Neural progenitor cell (in vitro differentiated cells): ENCODE data around the gene PGF. TPM values are rescaled to one million over a fixed set of nuclear protein-coding genes. Genes with fewer than 3 reads are reported as not detected.
A peak's percentile ranks its signal among the peaks of the same experiment; 100 is the strongest.

Experiments used
- DNase-seq: peaks from one replicate; pipeline ENCODE4 v3.0.0-alpha.2; 2016; ENCODE audit warnings: low spot score
- H2AFZ ChIP-seq: fragments of 200-600 bp; sonication (generic); replicated peaks from 2 replicates; pipeline ENCODE4 v1.6.1; 2016; ENCODE audit warnings: antibody characterized with exemption
- H3F3A ChIP-seq: fragments of 200-600 bp; sonication (generic); 2 replicates; pipeline ENCODE4 v1.6.1; 2016; ENCODE audit warnings: antibody characterized with exemption, low read depth
- H3K27ac ChIP-seq: fragments of 200-600 bp; sonication (generic); 2 replicates; pipeline ENCODE4 v1.5.1; 2016; ENCODE audit warnings: mild to moderate bottlenecking
- H3K27me3 ChIP-seq: fragments of 200-600 bp; sonication (generic); 2 replicates; pipeline ENCODE4 v1.6.1; 2016; ENCODE audit warnings: mild to moderate bottlenecking, moderate library complexity
- H3K36me3 ChIP-seq: fragments of 200-600 bp; sonication (generic); 2 replicates; pipeline ENCODE4 v1.5.1; 2016
- H3K4me1 ChIP-seq: fragments of 200-600 bp; sonication (generic); 2 replicates; pipeline ENCODE4 v1.6.1; 2016; ENCODE audit warnings: mixed run types
- H3K4me2 ChIP-seq: fragments of 200-600 bp; sonication (generic); 2 replicates; pipeline ENCODE4 v1.6.1; 2016
- H3K4me3 ChIP-seq: fragments of 200-600 bp; sonication (generic); 2 replicates; pipeline ENCODE4 v1.5.1; 2016
- H3K79me2 ChIP-seq: fragments of 200-600 bp; sonication (generic); 2 replicates; pipeline ENCODE4 v1.6.1; 2016; ENCODE audit warnings: low read depth
- H3K9ac ChIP-seq: fragments of 200-600 bp; sonication (generic); 2 replicates; pipeline ENCODE4 v1.6.1; 2016
- H3K9me3 ChIP-seq: fragments of 200-600 bp; sonication (generic); 2 replicates; pipeline ENCODE4 v1.5.1; 2016; ENCODE audit warnings: low read depth
- H4K20me1 ChIP-seq: fragments of 200-600 bp; sonication (generic); 2 replicates; pipeline ENCODE4 v1.6.1; 2016; ENCODE audit warnings: low read depth
- H3K27ac Mint-ChIP-seq: 3 replicates; pipeline ENCODE4 v1.8.0; 2021; ENCODE audit warnings: mixed read lengths
- H3K27me3 Mint-ChIP-seq: 2 replicates; pipeline ENCODE4 v1.8.0; 2022; ENCODE audit warnings: low read depth, mild to moderate bottlenecking, inconsistent platforms, moderate library complexity, mixed read lengths; ENCODE audit not compliant: insufficient read depth
- H3K36me3 Mint-ChIP-seq: 3 replicates; pipeline ENCODE4 v1.8.0; 2021; ENCODE audit warnings: mixed read lengths
- H3K4me1 Mint-ChIP-seq: 3 replicates; pipeline ENCODE4 v1.8.0; 2021; ENCODE audit warnings: mixed read lengths
- H3K4me3 Mint-ChIP-seq: 3 replicates; pipeline ENCODE4 v1.8.0; 2021; ENCODE audit warnings: mild to moderate bottlenecking, moderate library complexity, mixed read lengths
- H3K9me3 Mint-ChIP-seq: 3 replicates; pipeline ENCODE4 v1.8.0; 2020; ENCODE audit warnings: mixed read lengths
- EZH2 ChIP-seq: fragments of 200-600 bp; sonication (generic); IDR thresholded peaks from 2 replicates; pipeline ENCODE4 v1.6.1; 2017; ENCODE audit warnings: antibody characterized with exemption, mild to moderate bottlenecking, moderate library complexity
- EZH2phosphoT487 ChIP-seq: fragments of 200-600 bp; sonication (generic); IDR thresholded peaks from 2 replicates; pipeline ENCODE4 v1.6.1; 2017; ENCODE audit warnings: antibody characterized with exemption
- total RNA-seq: library from RNA; depleted of rRNA; stranded (reverse); fragments of >200 nt; gene quantifications from 2 replicates; pipeline ENCODE4 v1.2.3, GENCODE V29; 2015; ENCODE audit warnings: low replicate concordance
- TF ChIP-seq, protein P1 (sequence below): fragments of 200-600 bp; sonication (generic); IDR thresholded peaks from 2 replicates; pipeline ENCODE4 v1.5.1; 2017; ENCODE audit warnings: antibody characterized with exemption, mild to moderate bottlenecking

Gene PGF
- total RNA-seq, 1 donor from 2014 or later, result 1.0 TPM

DNA sequence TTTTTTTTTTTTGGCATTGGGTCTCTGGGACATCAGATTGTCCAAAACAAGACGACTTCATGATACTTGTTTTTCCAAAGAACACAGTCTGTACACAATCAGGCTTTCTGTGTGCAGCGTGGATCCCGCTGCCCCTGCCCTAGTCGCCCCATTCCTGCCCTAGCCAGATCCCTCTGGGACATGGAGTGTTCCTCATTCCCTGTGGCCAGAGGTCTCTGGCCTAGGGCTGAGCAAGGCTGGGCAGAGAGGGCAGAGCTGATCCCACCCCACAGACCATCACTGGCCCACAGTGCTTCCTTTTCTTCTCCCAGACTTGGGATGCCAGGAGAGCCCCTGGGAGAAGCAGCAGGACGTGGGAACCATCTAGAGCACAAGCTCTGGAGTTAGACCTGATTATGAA, 26.4 kb upstream of the PGF start:
- peaks cover 11% of the 10 kb centered on the region for H4K20me1 ChIP-seq
- H3K36me3 ChIP-seq, result no peaks in the 10 kb centered on the region
- H3K27me3 Mint-ChIP-seq, result peaks cover 16% of the 10 kb centered on the region
- no peaks in the 10 kb centered on the region for H3K9me3 Mint-ChIP-seq
- H3K4me1 ChIP-seq, result peaks cover 35% of the 10 kb centered on the region
- no peaks in the 10 kb centered on the region for H3K36me3 Mint-ChIP-seq
- no peak for TF ChIP-seq EZH2
- TF ChIP-seq, protein P1, sequence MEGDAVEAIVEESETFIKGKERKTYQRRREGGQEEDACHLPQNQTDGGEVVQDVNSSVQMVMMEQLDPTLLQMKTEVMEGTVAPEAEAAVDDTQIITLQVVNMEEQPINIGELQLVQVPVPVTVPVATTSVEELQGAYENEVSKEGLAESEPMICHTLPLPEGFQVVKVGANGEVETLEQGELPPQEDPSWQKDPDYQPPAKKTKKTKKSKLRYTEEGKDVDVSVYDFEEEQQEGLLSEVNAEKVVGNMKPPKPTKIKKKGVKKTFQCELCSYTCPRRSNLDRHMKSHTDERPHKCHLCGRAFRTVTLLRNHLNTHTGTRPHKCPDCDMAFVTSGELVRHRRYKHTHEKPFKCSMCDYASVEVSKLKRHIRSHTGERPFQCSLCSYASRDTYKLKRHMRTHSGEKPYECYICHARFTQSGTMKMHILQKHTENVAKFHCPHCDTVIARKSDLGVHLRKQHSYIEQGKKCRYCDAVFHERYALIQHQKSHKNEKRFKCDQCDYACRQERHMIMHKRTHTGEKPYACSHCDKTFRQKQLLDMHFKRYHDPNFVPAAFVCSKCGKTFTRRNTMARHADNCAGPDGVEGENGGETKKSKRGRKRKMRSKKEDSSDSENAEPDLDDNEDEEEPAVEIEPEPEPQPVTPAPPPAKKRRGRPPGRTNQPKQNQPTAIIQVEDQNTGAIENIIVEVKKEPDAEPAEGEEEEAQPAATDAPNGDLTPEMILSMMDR, result no peak
- no peak for TF ChIP-seq EZH2phosphoT487
- no peak overlapping the region for H3K4me3 ChIP-seq
- no peaks in the 10 kb centered on the region for H3K9me3 ChIP-seq
- H3F3A ChIP-seq, result peaks cover 23% of the 10 kb centered on the region
- no peak overlapping the region for H3K9ac ChIP-seq
- no peak overlapping the region for H2AFZ ChIP-seq
- no peak overlapping the region for H3K27ac Mint-ChIP-seq
- H3K4me2 ChIP-seq, result no peak overlapping the region
- no peak for DNase-seq
- H3K4me1 Mint-ChIP-seq, result peaks cover 51% of the 10 kb centered on the region
- no peak overlapping the region for H3K27ac ChIP-seq
- H3K27me3 ChIP-seq, result peaks cover 25% of the 10 kb centered on the region
- H3K4me3 Mint-ChIP-seq, result no peak overlapping the region
- no peaks in the 10 kb centered on the region for H3K79me2 ChIP-seq

DNA sequence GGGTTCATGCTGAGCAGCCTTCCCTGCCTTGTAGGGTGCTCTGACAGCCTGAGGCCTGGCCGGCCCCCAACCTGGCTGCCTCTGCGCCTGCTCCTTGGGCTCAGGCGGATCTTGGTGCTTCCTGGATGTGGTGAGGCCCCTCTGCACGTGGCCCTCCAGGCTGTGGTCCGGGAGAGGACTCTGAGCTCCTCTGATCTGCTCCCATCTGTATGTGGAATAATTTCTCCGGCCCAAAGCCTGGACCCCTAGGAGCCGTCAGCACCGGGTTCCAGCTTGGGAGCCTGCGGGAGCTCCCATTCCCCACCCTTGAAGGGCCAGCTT, 26.0 kb upstream of the PGF start:
- Histone ChIP-seq H2AFZ (no peak overlapping the region), H3K27ac (no peak overlapping the region), H3K4me2 (peak overlapping the region; percentile 53), H3K9ac (no peak overlapping the region), H3K4me3 (no peak overlapping the region), H3K27me3 (peaks cover 25% of the 10 kb centered on the region), H4K20me1 (peaks cover 11% of the 10 kb centered on the region), H3F3A (peaks cover 23% of the 10 kb centered on the region), H3K4me1 (peaks cover 35% of the 10 kb centered on the region), H3K79me2 (no peaks in the 10 kb centered on the region), H3K36me3 (no peaks in the 10 kb centered on the region), H3K9me3 (no peaks in the 10 kb centered on the region)
- Mint-ChIP-seq H3K27ac (no peak overlapping the region), H3K4me3 (no peak overlapping the region), H3K27me3 (peaks cover 16% of the 10 kb centered on the region), H3K9me3 (no peaks in the 10 kb centered on the region), H3K4me1 (peaks cover 56% of the 10 kb centered on the region), H3K36me3 (no peaks in the 10 kb centered on the region)
- TF ChIP-seq EZH2phosphoT487 (no peak), EZH2 (no peak)
- TF ChIP-seq, protein P1, result no peak
- DNase-seq, result no peak

DNA sequence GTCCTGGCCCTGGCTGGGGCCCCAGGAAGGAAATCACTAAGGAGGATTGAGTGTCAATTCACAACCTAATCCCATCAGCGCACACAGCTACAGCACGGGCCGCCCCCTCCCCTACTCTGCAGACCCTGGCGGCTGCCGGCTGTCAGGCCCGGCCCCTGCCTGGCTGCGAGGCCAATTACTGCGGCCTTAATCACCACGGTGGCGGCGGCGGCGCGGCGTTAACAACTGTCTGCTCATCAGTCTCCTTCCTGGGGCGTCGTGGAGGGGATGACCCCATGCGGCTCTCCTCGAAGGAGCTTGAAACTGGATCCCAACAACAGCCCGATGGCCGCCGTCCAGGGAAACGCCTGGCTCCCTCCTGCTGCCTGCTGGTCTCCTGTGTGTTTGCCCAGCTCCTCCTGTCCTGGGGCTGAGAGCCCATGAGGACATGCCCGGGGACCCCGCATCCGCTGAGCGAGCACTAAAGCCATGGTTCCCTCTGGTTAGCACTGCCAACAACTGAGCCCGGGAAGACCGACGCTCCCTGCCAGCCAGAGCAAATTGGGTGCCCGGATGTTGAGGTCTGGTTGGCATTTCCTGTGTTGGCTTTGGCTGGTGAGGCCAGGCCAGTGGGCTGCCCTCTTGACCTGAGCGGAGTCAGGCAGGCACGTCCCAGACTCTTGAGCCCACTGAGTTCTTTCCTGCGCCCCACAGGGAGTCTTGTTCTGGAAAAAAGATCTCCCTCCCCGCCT, 25.5 kb upstream of the PGF start:
- no peak overlapping the region for H3K9ac ChIP-seq

More for the DNA sequence above, 25.5 kb upstream of the PGF start:
- H3K4me3 Mint-ChIP-seq, result peak overlapping the region; percentile 59
- peak; percentile 96 for DNase-seq
- peaks cover 26% of the 10 kb centered on the region for H3K27me3 ChIP-seq
- H3K4me2 ChIP-seq, result peak overlapping the region; percentile 65
- H2AFZ ChIP-seq, result no peak overlapping the region
- peaks cover 23% of the 10 kb centered on the region for H3F3A ChIP-seq
- H3K36me3 Mint-ChIP-seq, result no peaks in the 10 kb centered on the region
- peaks cover 11% of the 10 kb centered on the region for H4K20me1 ChIP-seq
- no peaks in the 10 kb centered on the region for H3K36me3 ChIP-seq
- H3K4me1 ChIP-seq, result peaks cover 35% of the 10 kb centered on the region
- H3K27ac ChIP-seq, result no peak overlapping the region
- no peaks in the 10 kb centered on the region for H3K9me3 ChIP-seq
- no peak overlapping the region for H3K4me3 ChIP-seq
- TF ChIP-seq, protein P1, result no peak
- TF ChIP-seq EZH2phosphoT487 (no peak), EZH2 (no peak)
- no peak overlapping the region for H3K27ac Mint-ChIP-seq
- H3K4me1 Mint-ChIP-seq, result peaks cover 61% of the 10 kb centered on the region
- H3K79me2 ChIP-seq, result no peaks in the 10 kb centered on the region
- peaks cover 20% of the 10 kb centered on the region for H3K27me3 Mint-ChIP-seq
- no peaks in the 10 kb centered on the region for H3K9me3 Mint-ChIP-seq
